GM12872 (cell line): ENCODE measurements around the gene KIFC3.

ENCODE experiments used
- TF ChIP-seq, protein P1 (sequence below): IDR thresholded peaks from 3 replicates; pipeline ENCODE4 v1.5.1; 2011; ENCODE audit warnings: low read depth, mild to moderate bottlenecking, low read length, moderate library complexity; ENCODE audit not compliant: insufficient read depth

The KIFC3 gene

DNA sequence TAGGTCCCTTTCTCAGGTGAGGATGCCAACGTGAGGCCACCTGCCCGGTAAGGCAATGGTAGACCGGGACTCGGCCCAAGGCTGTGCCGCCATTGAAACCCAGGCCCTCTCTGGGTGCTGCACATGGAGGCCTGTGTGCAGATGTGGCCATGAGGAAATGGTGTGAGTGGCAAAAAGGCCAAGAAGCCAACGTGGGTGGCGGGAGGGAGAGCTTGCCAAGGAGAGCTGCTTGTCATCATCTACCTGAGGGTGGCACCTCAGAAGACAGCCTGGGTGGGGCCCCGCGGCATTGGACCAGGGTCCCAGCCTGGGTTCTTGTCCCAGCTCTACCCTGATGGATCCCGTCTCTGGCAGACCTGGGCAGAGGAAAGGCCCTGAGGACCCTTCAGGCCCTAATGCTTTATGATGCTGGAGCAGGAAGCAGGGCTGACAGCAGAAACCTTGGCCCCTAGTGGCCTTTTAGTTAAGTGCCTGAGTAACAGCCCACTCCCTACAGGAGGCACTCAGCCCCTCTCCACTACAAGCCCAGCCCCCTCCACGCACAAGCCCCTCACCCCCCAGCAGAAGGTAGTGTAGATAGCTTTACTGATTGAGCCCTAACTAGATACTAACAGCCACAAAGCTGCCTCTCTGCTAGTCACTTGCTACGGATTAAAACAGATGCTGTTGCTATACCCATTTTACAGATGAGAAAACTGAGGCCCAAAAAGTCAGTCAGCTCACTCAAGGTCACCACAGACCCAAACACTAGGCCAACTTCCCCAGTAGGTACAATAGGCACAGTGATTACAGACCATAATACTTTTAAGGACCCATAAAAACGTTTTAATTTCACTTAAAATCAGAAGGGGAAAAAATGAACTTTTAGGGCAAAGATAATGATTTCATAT, 26.2 kb upstream of the KIFC3 start:
- TF ChIP-seq, protein P1, sequence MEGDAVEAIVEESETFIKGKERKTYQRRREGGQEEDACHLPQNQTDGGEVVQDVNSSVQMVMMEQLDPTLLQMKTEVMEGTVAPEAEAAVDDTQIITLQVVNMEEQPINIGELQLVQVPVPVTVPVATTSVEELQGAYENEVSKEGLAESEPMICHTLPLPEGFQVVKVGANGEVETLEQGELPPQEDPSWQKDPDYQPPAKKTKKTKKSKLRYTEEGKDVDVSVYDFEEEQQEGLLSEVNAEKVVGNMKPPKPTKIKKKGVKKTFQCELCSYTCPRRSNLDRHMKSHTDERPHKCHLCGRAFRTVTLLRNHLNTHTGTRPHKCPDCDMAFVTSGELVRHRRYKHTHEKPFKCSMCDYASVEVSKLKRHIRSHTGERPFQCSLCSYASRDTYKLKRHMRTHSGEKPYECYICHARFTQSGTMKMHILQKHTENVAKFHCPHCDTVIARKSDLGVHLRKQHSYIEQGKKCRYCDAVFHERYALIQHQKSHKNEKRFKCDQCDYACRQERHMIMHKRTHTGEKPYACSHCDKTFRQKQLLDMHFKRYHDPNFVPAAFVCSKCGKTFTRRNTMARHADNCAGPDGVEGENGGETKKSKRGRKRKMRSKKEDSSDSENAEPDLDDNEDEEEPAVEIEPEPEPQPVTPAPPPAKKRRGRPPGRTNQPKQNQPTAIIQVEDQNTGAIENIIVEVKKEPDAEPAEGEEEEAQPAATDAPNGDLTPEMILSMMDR = peak; percentile 46; the same call in 1 of the 3 replicates

DNA sequence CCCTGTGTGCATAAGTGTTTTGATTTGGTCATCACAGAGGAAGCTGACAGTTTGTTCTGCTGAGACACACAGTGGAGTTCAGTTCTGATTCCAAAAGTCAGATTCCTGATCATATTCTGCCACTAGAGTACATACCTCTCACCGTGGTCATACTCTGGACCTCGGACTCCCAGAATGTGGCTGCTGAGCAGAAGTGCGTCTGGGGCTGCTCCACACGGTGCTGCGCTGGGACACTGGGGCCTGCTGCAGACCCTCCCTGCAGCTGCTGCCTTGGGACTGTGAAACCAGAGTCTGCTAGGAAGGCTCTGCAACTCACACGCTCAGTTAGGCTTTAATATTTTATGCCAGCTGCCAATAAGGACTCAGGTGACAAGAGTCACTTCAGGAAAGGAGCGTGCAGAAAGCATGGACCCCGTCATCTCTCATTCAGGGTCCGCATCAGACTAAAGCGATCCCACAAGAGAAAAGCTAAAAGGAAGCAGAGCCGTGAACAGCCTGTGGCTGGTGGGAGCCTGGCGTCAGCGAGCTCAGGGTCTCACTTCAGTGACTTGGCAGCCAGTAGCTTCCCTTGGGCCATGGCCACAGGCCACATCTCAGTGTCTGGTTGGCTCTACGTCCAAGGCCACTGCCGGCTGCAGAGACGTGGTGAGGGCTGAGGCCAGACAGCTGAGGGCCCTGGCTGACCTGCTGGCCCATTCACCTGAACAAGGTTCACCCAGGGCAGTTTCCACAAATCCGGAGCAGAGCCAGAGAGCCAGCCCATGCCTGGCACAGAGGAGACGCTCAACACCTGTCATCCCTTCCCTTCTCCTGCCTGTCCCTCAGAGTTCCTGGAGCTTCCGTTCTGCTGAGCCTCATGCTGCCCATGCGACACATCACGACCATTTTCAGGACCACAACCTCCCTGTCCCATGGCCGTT, 24.7 kb upstream of the KIFC3 start:
- TF ChIP-seq, protein P1 = no peak

DNA sequence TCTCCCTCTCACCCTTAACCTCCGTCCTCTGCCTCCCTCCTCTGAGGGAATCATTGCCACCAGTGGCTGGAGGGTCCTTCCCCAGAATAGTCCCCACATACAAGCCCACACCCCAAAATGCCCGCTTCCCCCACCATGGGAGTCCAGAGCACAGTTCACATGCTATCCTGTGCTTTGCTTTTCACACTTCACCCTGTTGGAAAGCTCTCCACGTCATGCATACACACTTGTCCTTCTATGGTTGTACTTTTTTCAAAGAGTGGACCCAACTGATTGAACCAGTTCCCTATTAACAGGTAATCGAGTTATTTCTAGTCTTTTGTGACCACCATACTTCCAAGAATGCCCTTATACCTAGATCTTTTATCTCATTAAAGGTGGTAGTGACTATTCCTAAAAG, 23.8 kb upstream of the KIFC3 start:
- TF ChIP-seq, protein P1 = no peak

DNA sequence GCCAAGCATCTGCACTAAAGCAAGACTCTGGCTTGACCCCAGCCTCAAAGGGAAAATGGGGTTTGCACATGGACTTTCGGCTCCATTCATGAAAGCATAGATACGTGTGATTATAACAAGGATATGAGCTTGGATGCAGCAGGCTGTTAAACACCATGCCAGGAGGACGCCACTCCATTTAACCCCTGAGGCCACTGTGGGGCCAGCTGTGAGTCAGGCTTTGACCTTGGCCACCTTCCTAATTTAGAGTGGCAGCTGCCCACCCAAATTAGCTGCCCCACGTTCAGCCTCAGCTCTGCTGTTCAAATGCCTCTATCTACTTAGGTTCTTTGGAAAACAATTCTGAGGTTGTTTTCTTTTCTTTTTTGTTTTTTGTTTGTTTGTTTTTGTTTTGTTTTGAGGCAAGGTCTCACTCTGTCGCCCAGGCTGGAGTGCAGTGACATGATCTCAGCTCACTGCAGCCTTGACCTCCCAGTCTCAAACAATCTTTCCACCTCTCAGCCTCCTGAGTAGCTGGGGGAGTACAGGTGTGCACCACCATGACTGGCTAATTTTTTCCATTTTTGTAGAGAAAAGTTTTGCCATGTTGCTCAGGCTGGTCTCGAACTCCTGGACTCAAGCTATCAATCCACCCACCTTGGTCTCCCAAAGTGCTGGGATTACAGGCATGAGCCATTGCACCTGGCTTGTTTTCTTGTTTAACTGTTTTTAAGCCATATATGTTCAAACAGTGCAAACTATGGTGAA, 23.2 kb upstream of the KIFC3 start:
- TF ChIP-seq, protein P1 = no peak

DNA sequence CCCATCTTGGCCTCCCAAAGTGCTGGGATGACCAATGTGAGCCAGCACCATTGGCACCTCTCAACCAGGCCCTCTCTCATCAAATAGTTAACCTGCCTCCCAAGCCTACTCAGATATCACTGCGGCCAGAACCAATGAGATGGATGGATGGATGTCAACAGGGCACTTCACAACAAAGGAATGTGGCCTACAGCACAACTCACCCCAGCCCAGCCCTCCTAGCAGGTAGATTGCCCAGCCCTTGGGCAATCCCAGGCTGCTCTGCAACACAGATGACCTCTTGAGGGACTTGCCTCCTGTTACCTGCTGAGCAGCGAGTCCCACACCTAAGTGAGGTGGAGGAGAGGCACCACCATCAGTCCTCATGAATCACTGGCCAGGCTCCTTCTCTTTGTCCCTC, 22.6 kb upstream of the KIFC3 start:
- TF ChIP-seq, protein P1 = no peak

DNA sequence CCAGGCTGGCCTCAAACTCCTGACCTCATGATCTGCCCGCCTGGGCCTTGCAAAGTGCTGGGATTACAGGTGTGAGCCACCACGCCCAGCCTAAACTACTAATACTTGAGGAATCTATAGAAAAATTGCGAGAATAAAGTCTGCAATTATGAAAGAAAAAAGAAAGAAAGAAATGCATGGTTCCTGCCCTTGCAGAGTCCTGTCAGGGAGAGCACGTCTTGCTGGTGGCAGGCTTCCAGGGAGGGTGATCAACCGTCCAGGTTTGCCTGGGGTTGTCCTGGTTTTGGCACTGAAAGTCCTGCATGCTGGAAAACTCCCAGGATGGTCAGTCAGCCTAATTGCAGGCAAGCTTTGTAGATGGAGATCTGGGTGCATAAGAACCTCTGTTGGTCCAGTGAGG, 21.5 kb upstream of the KIFC3 start:
- TF ChIP-seq, protein P1 = no peak

DNA sequence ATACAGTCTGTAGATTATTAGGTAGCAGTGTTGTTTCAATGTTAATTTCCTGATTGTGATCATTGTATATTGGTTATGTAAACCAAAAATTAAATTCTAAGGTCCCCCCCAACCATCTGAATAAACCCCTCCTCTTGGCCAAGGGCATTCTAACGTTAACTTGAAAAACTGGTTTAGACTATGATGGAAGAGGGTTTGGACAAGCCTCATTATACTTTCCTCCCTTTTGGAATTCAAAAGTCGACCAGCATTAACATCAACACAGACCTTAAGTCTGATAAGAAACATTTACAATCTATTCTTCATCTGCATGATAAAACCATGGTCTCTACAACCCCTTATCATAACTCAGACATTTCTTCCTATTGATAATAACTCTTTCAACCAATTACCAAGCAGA, 20.6 kb upstream of the KIFC3 start:
- TF ChIP-seq, protein P1 = no peak
